Measurements from ENCODE around the gene TRHDE.

Gene TRHDE

DNA sequence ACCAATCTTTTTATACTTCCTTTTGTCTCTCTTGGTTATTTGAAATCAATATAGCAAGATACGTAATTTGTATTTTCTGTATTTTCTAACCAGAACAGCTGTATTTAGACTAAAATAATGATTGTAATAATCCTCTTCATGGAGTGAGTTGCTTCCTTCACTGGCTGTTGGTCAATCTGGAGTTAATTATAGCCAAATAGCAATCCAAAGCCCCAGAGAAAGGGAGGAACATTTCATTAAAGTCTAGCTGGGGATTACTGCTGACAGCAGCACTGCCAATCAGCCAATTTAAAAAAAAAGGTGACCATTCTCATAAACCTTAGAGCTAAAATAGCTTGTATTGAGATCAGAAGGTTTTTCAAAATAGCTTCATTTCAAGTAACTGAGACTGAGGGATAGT is 118.0 kb downstream of the TRHDE start:
- no peaks in the 10 kb centered on the region for H3K27me3 ChIP-seq (ENCODE audit: insufficient read depth, low read length)
- H3K9me3 ChIP-seq (ENCODE audit: low read length): no peaks in the 10 kb centered on the region
- H3K27ac ChIP-seq (ENCODE audit: low read depth, low read length, poor library complexity, severe bottlenecking): no peak overlapping the region
- H3K36me3 ChIP-seq (ENCODE audit: insufficient read depth, low read length): no peaks in the 10 kb centered on the region
- H3K79me2 ChIP-seq (ENCODE audit: insufficient read depth, low read length): no peaks in the 10 kb centered on the region
- H3K9ac ChIP-seq (ENCODE audit: low read length): no peak overlapping the region
- no peaks in the 10 kb centered on the region for H3F3A ChIP-seq (ENCODE audit: insufficient read depth, low read length)
- no peak overlapping the region for H2AFZ ChIP-seq (ENCODE audit: low read length)
- no peaks in the 10 kb centered on the region for H4K20me1 ChIP-seq (ENCODE audit: insufficient read depth, low read length)
- no peak for TF ChIP-seq EZH2 (IDR thresholded peaks at IDR 0.05; ENCODE audit: borderline replicate concordance, low read length)
- no peak overlapping the region for H3K4me3 ChIP-seq (ENCODE audit: low read depth, low read length, poor library complexity, severe bottlenecking)
- no peak overlapping the region for H3K4me2 ChIP-seq (ENCODE audit: low read length)
- no peaks in the 10 kb centered on the region for H3K4me1 ChIP-seq (ENCODE audit: insufficient read depth, low read length, severe bottlenecking)
- no peaks in the 10 kb centered on the region for H3K9me2 ChIP-seq (ENCODE audit: low read depth, low read length)

DNA sequence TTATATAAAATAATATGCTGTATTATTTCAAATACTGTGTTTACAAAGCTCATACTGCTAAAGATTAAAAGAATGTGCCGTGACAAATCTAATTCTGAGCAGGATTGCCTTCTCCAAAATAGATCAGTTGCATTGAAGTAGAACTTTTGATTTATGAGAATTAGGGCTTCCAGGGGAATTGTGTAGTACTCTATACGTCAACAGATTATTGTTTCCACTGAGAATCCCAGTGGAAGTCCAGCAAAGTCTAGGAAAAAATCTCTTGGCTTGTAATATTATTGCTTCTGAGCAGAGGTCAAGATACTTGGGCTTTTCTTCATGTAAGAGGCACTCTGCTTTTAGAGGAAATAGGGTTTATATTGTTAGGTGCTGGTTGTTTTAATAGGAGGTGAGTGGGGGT is 133.9 kb downstream of the TRHDE start:
- H3K27ac ChIP-seq (ENCODE audit: low read depth, low read length, poor library complexity, severe bottlenecking): no peak overlapping the region
- no peaks in the 10 kb centered on the region for H3F3A ChIP-seq (ENCODE audit: insufficient read depth, low read length)
- no peaks in the 10 kb centered on the region for H3K79me2 ChIP-seq (ENCODE audit: insufficient read depth, low read length)
- H3K9ac ChIP-seq (ENCODE audit: low read length): no peak overlapping the region
- no peaks in the 10 kb centered on the region for H4K20me1 ChIP-seq (ENCODE audit: insufficient read depth, low read length)
- no peaks in the 10 kb centered on the region for H3K9me2 ChIP-seq (ENCODE audit: low read depth, low read length)
- no peak for TF ChIP-seq EZH2 (IDR thresholded peaks at IDR 0.05; ENCODE audit: borderline replicate concordance, low read length)
- TF ChIP-seq, protein P1, sequence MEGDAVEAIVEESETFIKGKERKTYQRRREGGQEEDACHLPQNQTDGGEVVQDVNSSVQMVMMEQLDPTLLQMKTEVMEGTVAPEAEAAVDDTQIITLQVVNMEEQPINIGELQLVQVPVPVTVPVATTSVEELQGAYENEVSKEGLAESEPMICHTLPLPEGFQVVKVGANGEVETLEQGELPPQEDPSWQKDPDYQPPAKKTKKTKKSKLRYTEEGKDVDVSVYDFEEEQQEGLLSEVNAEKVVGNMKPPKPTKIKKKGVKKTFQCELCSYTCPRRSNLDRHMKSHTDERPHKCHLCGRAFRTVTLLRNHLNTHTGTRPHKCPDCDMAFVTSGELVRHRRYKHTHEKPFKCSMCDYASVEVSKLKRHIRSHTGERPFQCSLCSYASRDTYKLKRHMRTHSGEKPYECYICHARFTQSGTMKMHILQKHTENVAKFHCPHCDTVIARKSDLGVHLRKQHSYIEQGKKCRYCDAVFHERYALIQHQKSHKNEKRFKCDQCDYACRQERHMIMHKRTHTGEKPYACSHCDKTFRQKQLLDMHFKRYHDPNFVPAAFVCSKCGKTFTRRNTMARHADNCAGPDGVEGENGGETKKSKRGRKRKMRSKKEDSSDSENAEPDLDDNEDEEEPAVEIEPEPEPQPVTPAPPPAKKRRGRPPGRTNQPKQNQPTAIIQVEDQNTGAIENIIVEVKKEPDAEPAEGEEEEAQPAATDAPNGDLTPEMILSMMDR (IDR thresholded peaks at IDR 0.05; ENCODE audit: low read length): no peak
- H3K27me3 ChIP-seq (ENCODE audit: insufficient read depth, low read length): no peaks in the 10 kb centered on the region
- no peaks in the 10 kb centered on the region for H3K36me3 ChIP-seq (ENCODE audit: insufficient read depth, low read length)
- no peak overlapping the region for H2AFZ ChIP-seq (ENCODE audit: low read length)
- H3K9me3 ChIP-seq (ENCODE audit: low read length): no peaks in the 10 kb centered on the region
- no peak overlapping the region for H3K4me3 ChIP-seq (ENCODE audit: low read depth, low read length, poor library complexity, severe bottlenecking)
- no peak overlapping the region for H3K4me2 ChIP-seq (ENCODE audit: low read length)
- H3K4me1 ChIP-seq (ENCODE audit: insufficient read depth, low read length, severe bottlenecking): no peaks in the 10 kb centered on the region

DNA sequence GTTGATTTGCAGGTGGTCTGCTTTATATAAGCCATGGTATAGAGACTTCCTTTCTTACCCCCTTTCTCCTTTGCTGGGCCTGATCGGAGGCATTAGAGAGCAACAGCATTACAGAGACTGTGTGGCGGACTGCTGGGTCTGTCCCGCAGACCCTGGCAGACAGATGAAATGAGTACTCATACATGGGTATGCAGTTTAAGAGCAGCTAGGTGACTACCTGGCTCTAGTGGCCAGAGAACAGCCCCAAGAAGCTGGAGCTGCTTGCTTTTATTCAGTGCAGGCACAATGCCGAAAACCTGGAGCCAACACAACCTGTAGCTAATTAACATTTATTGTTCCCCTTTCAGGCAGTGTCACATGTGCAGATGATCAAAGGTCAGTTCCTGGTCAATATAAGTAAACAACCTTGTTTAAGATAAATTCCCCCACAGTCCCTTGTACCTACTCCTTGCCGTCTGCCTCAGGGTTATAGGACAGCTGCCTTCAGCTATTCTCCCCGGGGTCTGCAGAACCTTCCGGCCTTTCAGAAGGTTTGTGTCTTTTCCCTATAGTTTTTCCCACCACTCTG is 160.0 kb downstream of the TRHDE start:
- H3K9me3 ChIP-seq (ENCODE audit: low read length): no peaks in the 10 kb centered on the region
- no peak overlapping the region for H2AFZ ChIP-seq (ENCODE audit: low read length)
- no peaks in the 10 kb centered on the region for H3K9me2 ChIP-seq (ENCODE audit: low read depth, low read length)
- no peak overlapping the region for H3K4me3 ChIP-seq (ENCODE audit: low read depth, low read length, poor library complexity, severe bottlenecking)
- H3K27me3 ChIP-seq (ENCODE audit: insufficient read depth, low read length): no peaks in the 10 kb centered on the region
- H3K79me2 ChIP-seq (ENCODE audit: insufficient read depth, low read length): no peaks in the 10 kb centered on the region
- H4K20me1 ChIP-seq (ENCODE audit: insufficient read depth, low read length): no peaks in the 10 kb centered on the region
- no peaks in the 10 kb centered on the region for H3F3A ChIP-seq (ENCODE audit: insufficient read depth, low read length)
- H3K36me3 ChIP-seq (ENCODE audit: insufficient read depth, low read length): no peaks in the 10 kb centered on the region
- TF ChIP-seq, protein P1 (IDR thresholded peaks at IDR 0.05; ENCODE audit: low read length): no peak
- TF ChIP-seq EZH2 (IDR thresholded peaks at IDR 0.05; ENCODE audit: borderline replicate concordance, low read length): no peak
- H3K27ac ChIP-seq (ENCODE audit: low read depth, low read length, poor library complexity, severe bottlenecking): no peak overlapping the region
- no peaks in the 10 kb centered on the region for H3K4me1 ChIP-seq (ENCODE audit: insufficient read depth, low read length, severe bottlenecking)
- no peak overlapping the region for H3K4me2 ChIP-seq (ENCODE audit: low read length)
- no peak overlapping the region for H3K9ac ChIP-seq (ENCODE audit: low read length)

DNA sequence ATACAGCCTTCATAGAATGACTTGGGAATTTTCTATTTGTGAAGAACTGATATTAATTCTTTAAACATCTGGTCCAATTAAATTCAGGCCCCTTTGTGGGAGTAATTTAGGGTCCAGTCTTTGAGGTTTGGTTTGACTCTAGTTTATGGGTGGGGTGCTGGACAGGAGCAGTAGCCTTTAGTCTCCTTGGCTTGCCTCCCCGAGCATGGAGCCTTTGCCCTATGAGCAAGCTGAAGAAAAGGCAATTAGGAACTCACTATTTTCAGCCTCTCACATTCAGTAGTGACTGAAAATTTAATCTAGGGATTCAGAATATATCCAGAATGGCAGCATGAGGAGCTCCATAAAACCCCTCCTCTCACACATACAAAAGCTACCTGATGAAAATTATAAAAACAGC is 161.1 kb downstream of the TRHDE start:
- no peaks in the 10 kb centered on the region for H3F3A ChIP-seq (ENCODE audit: insufficient read depth, low read length)
- no peak overlapping the region for H3K4me3 ChIP-seq (ENCODE audit: low read depth, low read length, poor library complexity, severe bottlenecking)
- no peak overlapping the region for H3K27ac ChIP-seq (ENCODE audit: low read depth, low read length, poor library complexity, severe bottlenecking)
- H3K79me2 ChIP-seq (ENCODE audit: insufficient read depth, low read length): no peaks in the 10 kb centered on the region
- no peaks in the 10 kb centered on the region for H3K27me3 ChIP-seq (ENCODE audit: insufficient read depth, low read length)
- H4K20me1 ChIP-seq (ENCODE audit: insufficient read depth, low read length): no peaks in the 10 kb centered on the region
- TF ChIP-seq EZH2 (IDR thresholded peaks at IDR 0.05; ENCODE audit: borderline replicate concordance, low read length): no peak
- TF ChIP-seq, protein P1 (IDR thresholded peaks at IDR 0.05; ENCODE audit: low read length): no peak
- no peaks in the 10 kb centered on the region for H3K36me3 ChIP-seq (ENCODE audit: insufficient read depth, low read length)
- H3K4me2 ChIP-seq (ENCODE audit: low read length): no peak overlapping the region
- H3K9ac ChIP-seq (ENCODE audit: low read length): no peak overlapping the region
- H3K9me2 ChIP-seq (ENCODE audit: low read depth, low read length): no peaks in the 10 kb centered on the region
- no peaks in the 10 kb centered on the region for H3K4me1 ChIP-seq (ENCODE audit: insufficient read depth, low read length, severe bottlenecking)
- H2AFZ ChIP-seq (ENCODE audit: low read length): no peak overlapping the region
- H3K9me3 ChIP-seq (ENCODE audit: low read length): no peaks in the 10 kb centered on the region

All from OCI-LY1 (cell line).